GM12891 (cell line): ENCODE results near the gene SHQ1.

Experiments used
- POLR2A ChIP-seq: IDR thresholded peaks from 2 replicates; pipeline ENCODE4 v1.6.1; 2011; ENCODE audit warnings: low read depth, low read length, control low read depth
- POLR2AphosphoS5 ChIP-seq: IDR thresholded peaks from 2 replicates; pipeline ENCODE4 v1.6.1; 2011; ENCODE audit warnings: low read depth, low read length, control low read depth
- TAF1 ChIP-seq: IDR thresholded peaks from 2 replicates; pipeline ENCODE4 v1.6.1; 2011; ENCODE audit warnings: low read depth, low read length, control low read depth

GRCh38 chr3:72810659-72811434 is 37.4 kb downstream of the SHQ1 start:
- TF ChIP-seq POLR2A = no peak
- TF ChIP-seq POLR2AphosphoS5 = no peak
- no peak for TF ChIP-seq TAF1
